Measurements from ENCODE around the gene CORO6.

The CORO6 gene

DNA sequence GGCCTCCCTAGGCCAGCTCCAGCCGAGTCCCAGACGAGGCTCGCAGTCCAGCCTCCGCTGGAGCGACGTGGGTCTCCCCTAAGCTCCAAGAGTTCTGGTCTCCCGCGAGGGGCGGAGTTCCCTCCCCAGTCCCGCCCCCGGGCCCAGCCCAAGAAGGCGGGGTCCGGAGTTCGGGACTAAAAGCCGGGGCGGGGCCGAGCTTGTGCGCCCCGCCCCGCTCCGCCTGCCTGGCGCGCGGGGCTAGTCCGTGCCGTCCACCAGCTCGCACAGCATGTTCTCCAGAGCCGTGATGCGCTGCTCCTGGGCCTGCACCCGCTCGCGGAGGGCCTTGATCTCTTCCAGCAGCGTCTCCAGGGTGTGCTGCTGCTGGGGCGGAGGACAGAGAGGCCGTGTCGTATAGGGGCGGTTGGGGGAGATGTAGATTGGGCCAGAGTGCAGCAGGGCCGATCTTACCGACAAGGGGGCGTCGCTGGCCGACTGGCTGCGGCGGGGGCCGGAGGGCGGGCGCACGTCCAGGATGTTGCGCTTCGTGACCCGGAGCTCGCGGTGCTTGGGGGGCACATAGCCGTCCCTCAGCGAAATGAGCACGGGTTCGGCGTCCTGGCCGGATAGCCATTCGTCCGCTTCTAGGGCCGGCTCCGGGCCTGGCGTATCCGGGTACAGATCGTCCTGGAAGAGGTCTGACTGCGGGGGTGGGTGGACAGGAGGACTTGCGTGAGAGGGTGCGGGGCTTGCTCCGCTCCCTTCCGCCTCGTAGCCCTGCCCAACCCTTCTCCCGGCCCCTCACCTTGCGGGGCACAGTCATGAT is 7.0 kb downstream of the CORO6 start:
- intact Hi-C loops (cut with DNase I), result no loop called here
- DNase-seq, result peak; percentile 85 to 99 (median 94)

DNA sequence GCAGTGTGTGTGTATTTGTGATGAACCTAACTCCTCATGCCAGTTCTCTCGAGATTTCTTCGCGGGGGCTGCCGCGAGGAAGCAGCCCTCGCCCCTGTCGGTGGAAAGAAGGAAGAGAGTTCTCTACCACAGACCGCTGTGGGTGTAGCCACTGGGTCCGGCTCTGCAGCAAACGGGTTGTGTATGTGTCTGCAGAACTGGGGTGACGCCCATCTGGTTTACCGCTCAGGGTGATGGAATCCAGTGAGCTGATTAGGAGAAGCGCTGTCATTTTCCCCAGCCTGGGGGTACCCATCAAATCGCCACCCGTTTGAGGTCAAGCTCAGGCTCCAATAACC is 7.7 kb downstream of the CORO6 start:
- peak in 7 of 10 donors; percentile 40 to 92 (median 63) for DNase-seq
- intact Hi-C loops (cut with DNase I), result no loop called here

GRCh38 chr17:29614349-29615047 is 8.2 kb downstream of the CORO6 start:
- intact Hi-C loops (cut with DNase I), result no loop called here
- peak in 2 of 10 donors; percentile 37 to 90 for DNase-seq

DNA sequence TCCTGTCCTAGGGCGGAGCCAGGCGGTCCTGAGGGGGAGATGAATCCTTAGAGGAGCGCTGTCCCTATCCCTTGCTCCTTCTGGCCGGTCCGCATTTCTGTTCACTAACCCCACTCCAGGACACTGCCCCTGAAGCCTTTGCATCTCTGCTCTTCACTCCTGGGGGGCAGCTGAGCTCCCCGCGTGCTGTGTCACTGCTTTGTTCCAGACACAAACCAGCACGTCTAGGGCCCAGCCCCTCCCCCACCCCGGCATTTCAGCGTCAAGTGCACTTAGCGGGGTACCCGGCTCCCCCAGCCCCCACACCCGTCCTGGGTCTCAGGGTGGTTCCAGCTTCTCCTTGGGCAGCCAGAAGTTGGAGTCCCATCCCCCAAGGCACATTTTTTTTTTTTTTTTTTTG is 8.9 kb downstream of the CORO6 start:
- DNase-seq, result no peak
- intact Hi-C loops (cut with DNase I), result loop anchor here (1.0 kb wide), 2 partner anchors 21 to 34 kb away; partner anchors contain the start of gene ANKRD13B

DNA sequence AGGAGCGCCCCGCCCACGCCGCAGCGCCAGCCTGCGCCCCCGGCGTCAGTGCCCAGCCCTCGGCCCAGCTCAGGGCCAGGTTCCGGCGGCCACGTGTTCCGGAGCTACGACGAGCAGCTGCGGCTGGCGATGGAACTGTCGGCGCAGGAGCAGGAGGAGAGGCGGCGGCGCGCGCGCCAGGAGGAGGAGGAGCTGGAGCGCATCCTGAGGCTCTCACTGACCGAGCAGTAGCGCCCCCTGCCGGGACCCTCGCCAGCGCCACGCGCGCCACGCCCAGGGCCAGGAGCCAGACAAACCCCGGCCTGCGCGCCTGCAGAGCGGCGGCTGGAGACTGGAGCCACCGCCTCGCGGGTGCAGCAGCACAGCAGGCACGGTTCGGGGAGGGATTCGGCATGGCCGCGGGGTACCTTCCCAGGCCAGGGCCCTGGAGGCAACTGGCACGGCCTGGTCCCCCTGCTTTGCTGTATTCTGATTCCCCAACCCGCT is 9.3 kb downstream of the CORO6 start:
- intact Hi-C loops (cut with DNase I), result loop anchor here (1.0 kb wide), 2 partner anchors 20 to 33 kb away; partner anchors contain the start of gene ANKRD13B
- peak; percentile 90 to 99 (median 94) for DNase-seq

DNA sequence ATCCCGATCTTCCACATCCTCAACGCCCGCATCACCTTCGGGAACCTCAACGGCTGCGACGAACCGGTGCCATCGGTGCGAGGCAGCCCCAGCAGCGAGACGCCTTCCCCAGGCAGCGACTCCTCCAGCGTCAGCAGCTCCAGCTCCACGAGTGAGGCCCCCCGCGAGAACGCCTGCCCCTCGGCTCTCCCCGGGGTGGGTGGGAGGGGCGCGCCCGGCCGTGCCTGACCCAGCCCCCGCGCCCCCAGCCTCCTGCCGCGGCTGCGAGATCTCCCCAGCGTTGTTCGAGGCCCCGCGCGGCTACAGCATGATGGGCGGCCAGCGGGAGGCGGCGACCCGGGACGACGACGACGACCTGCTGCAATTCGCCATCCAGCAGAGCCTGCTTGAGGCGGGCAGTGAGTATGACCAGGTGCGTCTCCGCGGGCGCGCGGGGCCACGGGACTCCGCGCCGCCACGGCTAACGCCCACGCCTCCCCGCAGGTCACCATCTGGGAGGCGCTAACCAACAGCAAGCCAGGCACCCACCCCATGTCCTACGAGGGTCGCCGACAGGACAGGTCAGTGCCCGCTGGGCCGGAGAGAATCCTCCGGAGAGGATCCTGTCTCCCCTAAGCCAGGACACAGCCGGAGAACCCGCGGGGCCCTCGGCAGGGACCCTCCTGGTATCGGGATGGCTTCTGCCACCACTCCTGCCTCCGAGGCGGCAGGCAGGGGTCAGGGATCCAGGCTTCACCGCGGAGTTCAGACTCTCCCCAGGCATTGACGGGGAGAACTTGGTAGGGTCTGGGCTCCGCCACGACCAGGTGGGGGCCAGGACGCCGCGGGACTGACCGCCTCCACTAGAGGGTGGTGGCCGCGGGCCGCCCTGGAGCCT is 10.1 kb downstream of the CORO6 start:
- intact Hi-C loops (cut with DNase I), result loop anchor here (1.0 kb wide), 2 partner anchors 19 to 32 kb away; partner anchors contain the start of gene ANKRD13B
- DNase-seq, result peak in 1 of 10 donors; percentile 87

- DNase-seq, result peak in 1 of 10 donors; percentile 64
- intact Hi-C loops (cut with DNase I), result no loop called here
Observed at GRCh38 chr17:29612094-29612403, 10.7 kb downstream of the CORO6 start.

DNA sequence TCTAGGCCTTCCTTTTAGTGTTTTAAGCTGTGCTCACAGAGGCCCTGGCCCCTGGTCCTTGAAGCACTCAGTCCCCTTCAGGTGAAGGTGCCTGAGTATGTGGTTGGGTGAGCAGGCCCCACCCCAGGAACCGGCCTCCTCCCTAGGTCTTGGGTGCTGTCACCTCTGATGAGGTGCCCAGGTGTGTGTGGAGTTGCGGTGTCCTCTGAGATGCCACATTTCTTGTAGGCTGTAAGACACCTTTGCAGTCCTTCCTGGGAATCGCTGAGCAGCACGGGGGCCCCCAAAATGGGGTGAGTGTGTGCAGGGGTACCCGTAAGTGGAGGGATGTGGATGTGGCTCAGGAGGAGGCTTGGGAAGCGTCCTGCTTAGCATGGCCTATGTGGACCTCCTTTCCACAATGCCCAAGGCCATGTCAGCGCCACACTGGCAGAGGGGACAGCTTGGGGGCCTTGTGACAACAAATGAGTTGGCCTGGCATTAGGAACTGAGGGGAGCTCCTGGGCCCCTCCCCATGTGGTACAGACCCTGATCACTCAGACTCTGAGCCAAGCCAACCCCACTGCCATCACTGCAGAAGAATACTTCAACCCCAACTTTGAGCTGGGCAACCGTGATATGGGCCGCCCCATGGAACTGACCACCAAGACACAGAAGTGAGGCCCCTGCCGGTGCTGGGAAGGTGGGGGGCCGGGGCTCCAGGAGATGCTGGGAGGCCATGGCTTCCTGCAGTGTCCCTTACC is 11.2 kb downstream of the CORO6 start:
- intact Hi-C loops (cut with DNase I), result no loop called here
- DNase-seq, result peak in 2 of 10 donors; percentile 60 to 69

- intact Hi-C loops (cut with DNase I), result no loop called here
- no peak for DNase-seq
Observed at GRCh38 chr17:29610395-29610794, 12.3 kb downstream of the CORO6 start.

GRCh38 chr17:29608986-29609385 is 13.7 kb downstream of the CORO6 start:
- intact Hi-C loops (cut with DNase I), result no loop called here
- DNase-seq, result peak in 2 of 10 donors; percentile 33 to 66

- intact Hi-C loops (cut with DNase I), result no loop called here
- DNase-seq, result peak in 2 of 10 donors; percentile 59 to 77
Observed at GRCh38 chr17:29607557-29608195, 15.0 kb downstream of the CORO6 start.

GRCh38 chr17:29603109-29603674 is 19.5 kb downstream of the CORO6 start:
- intact Hi-C loops (cut with DNase I), result no loop called here

GRCh38 chr17:29597361-29598172 is 25.1 kb downstream of the CORO6 start:
- intact Hi-C loops (cut with DNase I), result no loop called here
- DNase-seq, result peak in 2 of 10 donors; percentile 59 to 72

More at GRCh38 chr17:29603109-29603674, 19.5 kb downstream of the CORO6 start:
- peak in 2 of 10 donors; percentile 33 to 37 for DNase-seq

DNA sequence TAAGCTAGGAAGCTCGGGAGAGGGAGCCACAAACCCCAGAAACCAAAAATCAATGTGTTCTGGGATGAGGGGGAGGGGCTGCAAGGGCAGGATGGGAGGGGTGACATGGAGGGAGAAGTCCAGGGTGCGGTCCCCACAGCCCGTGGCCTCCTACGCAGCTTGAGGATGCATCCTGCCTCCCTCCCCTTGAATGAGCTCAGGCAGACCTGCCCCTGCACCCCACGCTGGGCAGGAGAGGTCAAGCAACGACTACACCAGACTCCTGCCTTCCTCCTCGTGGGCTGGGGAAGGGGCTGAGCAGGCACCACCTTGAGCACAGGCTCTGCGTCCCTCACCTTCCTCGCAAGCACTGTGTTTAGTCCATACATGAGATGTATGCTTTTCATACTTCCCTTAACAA is 25.9 kb downstream of the CORO6 start:
- intact Hi-C loops (cut with DNase I), result no loop called here
- peak in 2 of 10 donors; percentile 72 for DNase-seq

GRCh38 chr17:29595943-29596774 is 26.6 kb downstream of the CORO6 start:
- peak in 3 of 10 donors; percentile 64 to 81 (median 81) for DNase-seq
- intact Hi-C loops (cut with DNase I), result no loop called here

- DNase-seq, result peak in 3 of 10 donors; percentile 34 to 75 (median 54)
Observed at GRCh38 chr17:29595107-29595942, 27.4 kb downstream of the CORO6 start.

More at GRCh38 chr17:29595107-29595942, 27.4 kb downstream of the CORO6 start:
- intact Hi-C loops (cut with DNase I), result no loop called here
